HG02623 (cell line): ENCODE data around the gene HDAC4.

Experiments used
- ATAC-seq: cut with Tn5 transposase; IDR thresholded peaks from one replicate; pipeline ENCODE4 v1.9.1; 2021; ENCODE audit warnings: moderate library complexity; ENCODE audit not compliant: unreplicated experiment

The HDAC4 gene

DNA sequence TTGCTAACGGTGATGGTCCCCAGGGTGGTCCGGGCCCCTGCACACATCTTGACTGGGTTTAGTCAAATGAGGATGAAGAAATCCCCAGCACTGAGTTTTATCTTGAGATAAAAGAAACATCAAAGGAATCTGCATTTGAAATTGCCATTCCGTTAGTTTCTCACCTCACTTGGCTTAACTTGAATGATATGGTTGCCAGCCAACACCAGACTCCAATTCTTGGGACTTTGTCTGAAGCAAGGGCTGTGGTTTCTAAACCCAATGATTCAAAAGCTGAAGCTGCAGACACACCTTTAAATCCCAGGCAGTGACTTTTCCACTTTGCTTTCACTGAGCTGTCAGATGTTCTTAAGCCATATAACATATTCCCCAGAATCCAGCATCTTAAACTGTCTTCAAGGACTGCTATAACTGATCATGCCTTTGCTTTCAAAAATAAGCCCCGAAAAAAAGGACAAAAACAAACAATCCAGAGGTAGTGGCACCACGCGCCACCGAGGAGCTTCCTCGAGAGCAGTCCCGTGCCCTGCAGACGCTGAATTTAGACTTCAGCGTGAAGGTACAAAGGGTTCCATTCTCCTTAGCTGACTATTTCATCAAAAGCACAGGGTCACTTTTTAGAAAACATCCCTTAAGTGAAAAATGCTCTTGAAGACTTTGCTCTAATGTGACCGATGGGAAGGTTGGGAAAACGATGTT, 189.3 kb downstream of the HDAC4 start:
- ATAC-seq: no peak

DNA sequence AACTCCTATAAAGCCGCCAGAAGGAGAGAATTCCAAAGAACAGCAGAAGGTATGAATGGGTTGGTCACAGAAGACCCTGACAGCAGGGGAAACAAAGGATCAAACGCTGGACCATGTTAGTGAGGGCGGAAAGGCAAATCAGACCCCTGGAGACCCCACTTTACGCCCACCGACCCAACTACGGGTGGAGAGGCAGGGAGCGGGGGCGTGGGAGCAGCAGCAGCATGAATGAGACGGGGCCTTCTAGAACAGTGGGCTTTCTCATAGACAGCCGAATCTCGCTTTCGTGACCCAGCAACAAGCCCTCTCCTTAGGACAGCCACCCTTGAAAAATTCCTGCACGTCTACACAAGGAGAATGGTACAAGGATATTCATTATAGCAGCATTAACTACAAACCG, 191.0 kb downstream of the HDAC4 start:
- ATAC-seq: no peak

DNA sequence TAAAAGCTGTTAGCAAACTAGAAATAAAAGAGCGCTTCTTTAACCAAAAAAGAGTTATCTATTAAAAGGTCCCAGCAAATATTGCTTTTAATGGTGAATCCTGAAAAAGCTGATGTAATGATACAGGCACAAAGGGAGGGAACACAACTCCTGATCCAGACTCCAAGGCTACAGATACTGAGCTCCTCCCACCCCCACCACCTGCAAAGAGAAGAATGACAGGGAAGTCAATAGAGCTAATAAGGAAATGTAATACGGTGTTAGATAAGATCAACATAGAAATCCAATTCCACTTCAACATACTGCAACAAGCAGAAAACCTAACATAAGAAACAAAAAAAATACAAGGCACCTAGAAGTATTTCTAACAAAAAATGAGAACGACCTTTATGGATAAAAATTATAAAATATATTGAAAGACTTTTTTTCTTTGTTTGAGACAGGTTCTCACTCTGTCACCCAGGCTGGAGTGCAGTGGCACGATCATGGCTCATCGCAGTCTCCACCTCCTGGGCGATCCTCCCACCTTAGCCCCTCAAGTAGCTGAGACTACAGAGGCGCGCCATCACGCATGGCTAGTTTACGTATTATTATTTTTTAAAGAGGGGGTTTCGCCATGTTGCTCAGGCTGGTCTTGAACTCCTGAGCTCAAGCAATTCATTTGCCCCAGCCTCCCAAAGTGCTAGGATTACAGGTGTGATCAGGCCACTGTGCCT, 192.2 kb downstream of the HDAC4 start:
- no peak for ATAC-seq

- no peak for ATAC-seq
Observed at GRCh38 chr2:239206851-239207250, 194.0 kb downstream of the HDAC4 start.

DNA sequence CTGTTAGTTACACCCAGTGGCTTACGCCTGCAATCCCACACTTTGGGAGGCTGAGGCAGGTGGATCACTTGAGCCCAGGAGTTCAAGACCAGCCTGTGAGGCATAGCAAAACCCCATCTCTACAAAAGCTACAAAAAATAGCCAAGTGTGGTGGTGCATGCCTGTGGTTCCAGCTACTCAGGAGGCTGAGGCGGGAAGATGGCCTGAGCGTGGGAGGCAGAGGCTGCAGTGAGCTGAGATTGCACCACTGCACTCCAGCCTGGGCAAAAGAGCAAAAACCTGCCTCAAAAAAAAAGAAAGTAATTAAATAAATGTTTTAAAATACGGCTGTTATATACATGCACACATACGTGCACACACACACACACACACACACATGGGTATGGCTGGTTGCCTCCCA, 194.8 kb downstream of the HDAC4 start:
- ATAC-seq: no peak

GRCh38 chr2:239204876-239205468, 195.8 kb downstream of the HDAC4 start:
- no peak for ATAC-seq

GRCh38 chr2:239204136-239204875, 196.5 kb downstream of the HDAC4 start:
- ATAC-seq: no peak

DNA sequence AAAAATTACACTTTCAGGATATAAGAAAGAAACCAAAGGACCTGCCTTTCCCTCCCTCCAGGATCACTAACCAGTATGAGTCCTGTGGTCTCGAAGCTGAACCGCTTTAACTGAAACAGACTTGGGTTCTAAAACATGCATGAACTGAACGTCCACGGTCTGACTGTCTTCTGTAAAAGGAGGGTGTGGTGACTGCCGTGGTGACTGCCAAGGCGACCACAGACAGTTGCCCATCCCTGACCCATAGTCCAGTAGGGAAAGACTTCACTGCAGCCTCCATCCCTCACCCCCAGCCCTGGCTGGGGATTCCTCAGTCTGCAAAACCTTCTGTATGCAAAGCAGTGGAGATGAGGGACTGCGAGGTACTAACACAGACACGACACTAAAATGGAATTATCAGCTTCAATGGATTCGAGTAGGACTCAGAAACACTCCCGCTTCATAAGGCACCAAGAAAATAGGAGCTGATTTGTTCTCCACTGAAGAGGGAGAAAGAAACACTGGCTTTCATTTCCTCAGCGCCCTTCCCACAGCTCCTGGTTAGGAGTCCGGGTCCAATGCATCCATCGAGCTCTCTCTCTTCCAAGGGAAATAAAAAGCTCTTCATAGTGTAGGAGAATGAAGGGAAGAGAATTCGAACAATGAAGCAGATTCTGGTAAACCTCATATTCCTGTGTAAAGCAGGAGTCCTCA, 197.2 kb downstream of the HDAC4 start:
- no peak for ATAC-seq

- no peak for ATAC-seq
Observed at GRCh38 chr2:239202836-239203235, 198.0 kb downstream of the HDAC4 start.

GRCh38 chr2:239202343-239202742, 198.5 kb downstream of the HDAC4 start:
- no peak for ATAC-seq

DNA sequence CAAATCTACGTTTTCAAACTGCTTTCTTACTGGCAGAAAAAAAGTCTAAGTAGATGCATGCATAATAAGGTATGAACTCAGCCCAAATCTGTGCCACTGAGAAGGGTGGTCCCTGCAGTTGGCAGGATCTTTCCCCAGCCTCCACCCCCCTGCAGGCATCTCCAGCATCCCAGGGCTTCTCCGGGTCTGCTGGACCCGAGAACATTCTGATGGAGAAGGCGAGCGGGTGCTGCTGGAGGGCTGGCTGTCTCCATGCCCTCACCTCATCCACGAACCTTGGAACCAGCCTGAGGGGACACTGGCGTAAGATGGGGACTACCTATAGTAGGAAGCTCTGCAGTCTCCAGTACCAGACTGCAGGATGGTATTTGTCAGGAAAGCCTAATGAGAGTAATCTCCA, 198.9 kb downstream of the HDAC4 start:
- ATAC-seq: no peak

DNA sequence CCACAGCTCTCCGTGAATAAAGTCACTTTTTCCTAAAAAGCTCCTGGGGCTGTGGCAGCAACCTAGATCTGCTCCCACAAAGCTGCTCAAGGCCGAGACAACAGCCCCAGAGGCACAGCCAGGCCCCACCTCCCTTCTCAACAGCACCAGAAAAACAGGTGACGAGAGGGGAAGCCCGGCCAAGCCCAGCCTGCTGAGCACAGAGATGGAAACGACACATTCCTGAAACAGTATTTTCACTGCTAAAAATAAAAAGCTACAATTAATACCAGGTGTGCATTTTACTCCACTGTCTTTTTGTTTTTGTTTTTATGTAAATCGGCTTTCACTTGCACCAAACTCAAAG, 199.3 kb downstream of the HDAC4 start:
- no peak for ATAC-seq

DNA sequence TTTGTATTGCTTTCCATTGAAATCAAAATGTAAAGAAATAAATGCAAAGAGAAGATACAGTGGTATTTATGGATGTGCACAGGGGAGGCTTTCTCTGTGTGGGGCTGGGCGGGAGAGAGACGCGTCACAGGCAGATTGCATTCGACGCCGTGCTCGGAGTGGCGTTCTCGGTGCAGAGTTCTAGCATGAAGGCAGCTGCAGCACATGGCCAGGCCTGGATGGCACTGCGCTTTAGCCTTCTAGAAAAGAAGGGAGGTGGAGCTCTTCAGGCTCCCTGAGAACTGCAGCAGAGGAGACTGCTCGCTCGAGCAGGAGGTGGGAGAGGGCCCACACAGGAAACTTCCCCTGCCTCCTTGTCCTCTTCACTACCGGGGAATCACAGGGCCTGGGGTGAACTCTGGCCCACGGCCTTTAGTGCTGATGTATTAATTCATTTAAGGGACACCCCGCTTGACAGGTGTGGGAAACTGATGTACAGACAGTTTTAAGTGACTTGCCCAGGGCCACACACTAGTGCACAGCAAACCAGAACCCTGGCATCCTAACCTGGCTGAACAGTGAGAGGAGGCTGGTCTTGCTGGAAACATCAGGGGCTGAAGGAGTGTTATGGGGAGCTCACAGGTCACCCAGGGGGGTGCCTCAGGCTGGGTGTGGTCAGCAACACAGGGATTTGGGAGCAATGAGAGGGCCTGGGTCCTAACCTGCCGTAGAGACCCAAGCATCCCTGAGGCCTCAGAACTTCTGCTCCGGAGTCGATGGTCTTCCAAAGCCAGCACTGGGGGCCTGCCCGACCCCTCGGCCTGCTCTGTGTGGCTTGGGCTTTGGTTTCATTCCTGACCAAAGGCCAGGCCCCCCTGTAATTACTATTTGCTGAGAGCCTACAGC, 199.9 kb downstream of the HDAC4 start:
- no peak for ATAC-seq

- ATAC-seq: no peak
Observed at GRCh38 chr2:239199041-239199768, 201.6 kb downstream of the HDAC4 start.

GRCh38 chr2:239198221-239198620, 202.6 kb downstream of the HDAC4 start:
- no peak for ATAC-seq

GRCh38 chr2:239197146-239197545, 203.7 kb downstream of the HDAC4 start:
- ATAC-seq: no peak

GRCh38 chr2:239196474-239197021, 204.3 kb downstream of the HDAC4 start:
- ATAC-seq: no peak

DNA sequence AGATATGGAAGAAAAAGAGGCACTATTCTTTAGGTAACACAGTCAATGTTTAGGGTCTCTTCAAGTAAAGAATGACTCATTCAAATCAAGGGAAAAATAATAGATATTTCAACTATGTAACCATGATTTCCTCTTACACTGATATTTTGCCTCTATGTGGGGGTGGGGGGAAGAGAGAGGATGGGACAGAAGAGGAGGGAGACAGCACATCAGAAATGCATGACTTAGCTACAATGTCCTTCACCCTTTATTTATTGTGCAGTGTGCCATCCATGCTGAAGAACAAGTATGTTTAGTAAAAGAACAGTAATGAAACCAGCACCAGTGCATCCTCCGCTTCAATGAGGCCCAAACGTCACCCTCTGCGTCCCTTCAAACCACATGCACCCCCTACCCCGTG, 204.8 kb downstream of the HDAC4 start:
- no peak for ATAC-seq

DNA sequence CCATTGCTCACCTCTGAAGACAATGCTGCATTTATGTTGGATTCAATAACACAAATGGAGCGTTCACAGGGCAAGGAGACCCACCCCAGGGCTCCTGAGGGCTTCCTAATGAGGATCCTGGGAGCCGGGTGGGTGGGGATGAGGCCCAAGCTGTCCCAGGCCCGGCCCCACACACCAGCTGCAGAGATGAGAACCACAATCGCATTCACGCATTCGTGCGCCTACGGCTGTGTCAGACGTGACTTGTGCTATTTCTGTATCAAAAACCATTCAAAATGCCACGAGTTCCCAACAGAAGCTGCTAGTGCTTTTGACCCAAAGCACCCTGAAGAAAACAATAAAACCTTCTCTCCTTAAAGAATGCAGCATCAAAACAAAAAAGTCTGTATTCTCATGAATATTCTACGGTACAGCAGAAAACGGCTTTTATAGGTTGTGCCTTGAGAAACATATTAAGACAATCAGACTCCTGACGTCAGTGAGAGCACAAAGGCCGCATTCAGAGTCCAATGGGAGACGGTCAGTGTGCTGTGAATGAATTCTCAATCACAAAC, 205.4 kb downstream of the HDAC4 start:
- ATAC-seq: no peak
